ENCODE results near the gene SH3RF2.
"Not testable (repeated sequence)": the region's sequence is repeated elsewhere in the genome, so short reads cannot be mapped to it uniquely, and the experiment has no call there.

SH3RF2 gene

DNA sequence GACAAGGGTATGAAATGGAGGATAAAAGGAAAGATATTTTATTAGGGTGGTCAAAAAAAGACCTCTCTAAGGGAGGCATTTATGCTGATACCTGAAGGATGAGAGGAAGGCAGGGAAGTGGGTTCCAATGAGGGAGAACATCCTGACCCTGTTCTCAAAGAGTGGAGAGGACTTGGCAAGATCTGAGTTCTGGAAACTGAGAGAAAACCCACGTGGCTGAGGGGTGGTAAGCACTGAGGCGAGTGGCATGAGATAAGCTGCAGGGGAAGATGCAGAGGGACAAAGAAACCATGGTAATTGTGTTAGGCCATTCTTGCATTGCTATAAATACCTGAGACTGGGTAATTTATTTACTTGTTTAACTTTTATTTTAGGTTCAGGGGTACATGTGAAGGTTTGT lies 16.8 kb downstream of the SH3RF2 start:
- no peak for DNase-seq

DNA sequence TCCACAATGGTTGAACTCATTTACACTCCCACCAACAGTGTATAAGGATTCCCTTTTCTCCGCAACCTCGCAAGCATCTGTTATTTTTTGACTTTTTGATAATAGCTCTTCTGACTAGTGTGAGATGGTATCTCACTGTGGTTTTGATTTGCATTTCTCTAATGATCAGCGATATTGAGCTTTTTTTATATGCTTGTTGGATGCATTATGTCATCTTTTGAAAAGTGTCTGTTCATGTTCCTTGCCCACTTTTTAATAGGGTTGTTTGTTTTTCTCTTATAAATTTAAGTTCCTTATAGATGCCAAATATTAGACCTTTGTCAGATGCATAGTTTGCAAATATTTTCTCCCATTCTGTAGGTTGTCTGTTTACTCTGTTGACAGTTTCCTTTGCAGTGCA lies 17.8 kb downstream of the SH3RF2 start:
- DNase-seq = not testable (repeated sequence)

DNA sequence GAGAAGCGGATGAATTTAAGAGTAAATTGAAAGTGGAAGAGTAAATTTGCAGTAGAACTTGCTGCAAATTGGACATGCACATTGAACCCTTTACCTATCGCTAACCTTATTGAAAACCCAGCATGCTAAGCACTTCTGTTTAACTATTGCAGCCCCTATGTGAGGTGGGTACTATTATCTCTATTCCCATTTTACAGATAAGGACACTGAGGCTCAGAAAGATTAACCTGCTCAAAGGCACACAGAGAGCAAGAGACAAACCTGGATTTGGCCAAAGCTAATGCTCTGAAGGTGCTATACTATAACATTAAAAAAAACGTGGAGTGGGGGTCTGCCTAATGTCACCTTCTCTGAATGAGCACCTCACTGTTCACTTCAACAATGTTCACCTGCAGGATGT lies 21.0 kb downstream of the SH3RF2 start:
- no peak for DNase-seq

DNA sequence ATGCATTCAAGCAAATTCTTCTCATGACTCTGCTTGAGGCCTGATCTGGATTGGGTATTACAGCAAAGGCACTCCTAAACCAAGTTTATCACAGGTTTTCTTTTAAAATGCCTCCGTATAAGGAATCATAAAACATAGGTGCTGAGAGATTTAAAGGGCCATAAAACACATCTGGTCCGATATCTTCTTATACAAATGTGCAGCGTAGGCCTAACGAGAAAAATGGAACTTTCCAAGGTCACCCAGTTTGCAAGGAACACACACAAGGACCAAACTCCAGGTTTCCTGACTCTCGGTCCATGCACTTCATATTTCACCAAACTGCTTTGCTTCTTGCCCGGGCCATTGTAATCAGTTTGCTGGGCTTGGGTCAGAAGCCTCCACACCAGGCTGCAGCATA lies 22.1 kb downstream of the SH3RF2 start:
- DNase-seq = no peak

DNA sequence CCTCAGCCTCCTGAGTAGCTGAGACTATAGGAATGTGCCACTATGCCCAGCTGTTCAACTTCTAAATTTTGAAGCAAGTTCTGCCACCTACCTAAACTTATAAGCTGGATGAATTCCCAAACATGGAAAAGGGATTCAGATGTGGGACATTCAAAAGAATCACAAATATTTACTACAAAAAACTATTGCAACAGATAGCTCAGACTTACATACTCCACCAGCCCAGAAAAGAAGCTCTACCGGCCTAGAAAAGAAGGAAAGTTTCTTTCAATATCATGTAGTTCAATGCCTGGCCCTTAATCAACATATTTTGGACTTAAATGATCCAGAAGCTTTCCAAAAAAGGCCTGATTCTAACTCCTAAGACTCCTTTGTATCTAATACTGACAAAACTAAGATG lies 23.8 kb downstream of the SH3RF2 start:
- DNase-seq = no peak

DNA sequence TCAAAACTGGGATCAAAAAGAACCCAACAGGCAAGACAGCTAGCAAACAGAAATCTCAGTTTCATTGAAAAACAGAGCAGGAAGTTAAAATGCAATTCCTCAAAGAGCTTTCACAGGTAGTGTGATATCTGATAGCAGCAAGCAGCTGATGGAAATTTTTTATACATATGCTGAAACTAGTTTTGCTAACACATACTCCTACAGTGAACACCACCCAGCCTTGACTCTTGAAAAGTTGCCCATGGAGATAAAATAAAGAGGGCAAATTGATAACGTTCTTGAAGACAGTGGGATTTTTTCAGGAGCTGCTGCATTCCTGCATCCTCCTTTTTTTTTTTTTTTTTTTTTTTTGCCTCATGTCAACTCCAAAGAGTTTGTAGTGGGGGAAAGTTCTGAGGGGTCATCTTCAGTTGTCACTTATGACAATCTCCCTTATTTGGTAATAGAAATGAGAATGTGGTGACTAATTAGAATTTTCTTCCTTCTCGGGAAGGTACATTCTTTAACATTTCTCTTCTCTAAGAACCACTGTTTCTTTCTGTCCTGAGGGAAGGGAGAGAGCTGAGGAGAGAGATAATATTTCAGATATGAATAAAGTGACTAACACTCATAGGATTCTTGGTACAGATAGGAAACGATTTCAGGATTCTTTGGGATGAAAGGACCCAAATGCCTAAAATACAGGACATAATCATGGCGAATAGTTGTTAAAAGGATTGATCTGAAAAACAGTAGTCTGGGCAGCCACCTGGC lies 24.6 kb downstream of the SH3RF2 start:
- DNase-seq = no peak

DNA sequence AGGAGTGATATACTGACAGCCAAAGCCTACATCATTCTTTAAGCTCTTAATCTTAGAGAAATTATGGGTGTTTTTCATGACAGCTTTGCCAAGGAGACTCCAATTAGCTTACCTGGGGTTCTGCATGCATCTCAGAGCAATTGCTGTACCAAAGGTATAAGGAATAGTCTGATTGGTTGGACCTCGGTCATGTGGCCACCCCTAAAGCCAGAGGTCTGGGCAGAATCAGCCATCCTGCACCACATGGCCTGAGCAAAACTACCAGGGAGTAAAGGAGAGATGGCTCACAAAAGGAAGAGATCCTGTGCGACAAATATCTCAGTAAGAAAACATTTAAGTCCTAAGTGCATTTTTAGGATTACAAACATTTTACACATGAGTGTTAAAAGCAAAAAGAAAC lies 25.6 kb downstream of the SH3RF2 start:
- DNase-seq = no peak

DNA sequence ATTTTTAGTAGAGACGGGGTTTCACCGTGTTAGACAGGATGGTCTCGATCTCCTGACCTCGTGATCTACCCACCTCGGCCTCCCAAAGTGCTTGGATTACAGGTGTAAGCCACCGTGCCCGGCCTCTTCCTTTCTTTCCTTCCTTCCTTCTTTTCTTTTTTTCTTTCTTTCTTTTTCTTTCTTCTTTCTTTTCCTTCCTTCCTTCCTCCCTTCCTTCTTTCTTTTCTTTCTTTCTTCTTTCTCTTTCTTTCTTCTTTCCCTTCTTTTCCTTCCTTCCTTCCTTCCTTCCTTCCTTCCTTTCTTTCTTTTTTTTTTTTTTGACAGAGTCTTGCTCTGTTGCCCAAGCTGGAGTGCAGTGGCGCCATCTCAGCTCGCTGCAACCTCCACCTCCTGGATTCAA lies 27.6 kb downstream of the SH3RF2 start:
- not testable (repeated sequence) for DNase-seq

DNA sequence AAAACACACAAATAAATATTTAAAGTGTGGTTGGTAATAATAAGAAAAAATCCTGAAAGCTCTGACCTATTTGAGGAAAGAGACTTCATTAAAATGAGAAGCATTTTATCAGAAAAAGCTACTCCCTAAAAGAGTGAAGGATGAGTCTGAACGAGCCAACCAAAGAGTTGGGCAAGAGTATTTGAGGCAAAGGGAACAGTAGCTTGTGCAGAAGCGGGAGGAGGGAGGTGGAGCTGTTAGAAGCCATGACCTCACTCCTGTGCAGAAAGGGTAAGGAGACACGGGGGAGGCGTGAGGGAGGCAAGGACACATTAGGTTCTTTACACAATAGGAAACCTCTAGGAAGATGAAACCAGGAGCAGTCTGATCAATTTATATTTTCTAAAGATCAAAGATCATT lies 29.4 kb downstream of the SH3RF2 start:
- DNase-seq = no peak

DNA sequence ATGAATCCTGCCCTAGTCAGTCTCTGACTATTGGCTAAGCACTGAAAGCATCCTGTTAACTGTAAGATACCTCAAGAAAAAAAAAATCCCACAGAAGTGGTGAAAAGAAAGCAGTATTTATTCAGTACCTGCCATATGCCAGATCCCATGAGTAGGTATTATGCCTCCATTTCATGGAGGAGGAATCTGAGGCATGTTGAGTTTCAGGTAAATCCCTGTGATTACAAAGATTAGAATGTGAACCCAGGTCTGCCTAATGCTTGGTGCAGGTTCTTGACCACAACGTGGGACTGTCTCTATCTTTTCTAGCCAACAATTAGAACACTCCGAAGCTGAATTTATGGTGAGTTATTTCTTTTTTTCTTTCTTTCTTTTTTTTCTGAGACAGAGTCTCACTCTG lies 30.9 kb downstream of the SH3RF2 start:
- no peak for DNase-seq

DNA sequence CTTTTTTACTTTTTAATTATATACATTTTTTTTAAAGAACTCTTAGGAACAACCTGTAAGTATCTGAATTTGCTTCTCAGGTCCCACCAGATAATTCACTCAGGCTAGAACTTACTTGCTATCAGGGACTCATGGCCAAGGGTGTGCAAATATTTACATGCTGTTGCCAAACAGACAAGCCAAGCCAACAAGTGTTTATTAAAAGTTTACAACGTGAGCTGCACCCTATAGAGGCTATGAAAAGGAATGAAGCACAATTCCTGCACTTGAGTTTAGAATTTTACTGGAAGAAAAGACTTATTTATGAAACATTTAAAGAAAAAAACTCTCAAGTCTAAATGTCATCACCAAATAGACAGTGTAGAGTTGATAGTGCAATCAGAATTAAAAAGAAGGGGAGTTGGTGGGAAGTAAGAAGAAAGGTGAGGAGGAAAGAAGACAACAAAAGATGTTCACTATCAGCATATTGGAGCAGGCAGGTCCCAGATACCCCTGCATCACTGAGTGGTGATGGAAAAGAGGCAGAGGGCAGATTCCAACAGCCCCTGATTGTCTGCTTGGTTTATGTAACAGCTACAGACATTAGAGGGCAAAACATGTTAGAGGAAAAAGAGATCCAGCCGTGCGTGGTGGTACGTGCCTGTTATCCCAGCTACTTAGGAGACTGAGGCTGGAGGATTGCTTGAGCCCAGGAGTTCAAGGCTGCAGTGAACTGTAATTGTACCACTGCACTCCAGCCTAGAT lies 32.8 kb downstream of the SH3RF2 start:
- no peak for DNase-seq

DNA sequence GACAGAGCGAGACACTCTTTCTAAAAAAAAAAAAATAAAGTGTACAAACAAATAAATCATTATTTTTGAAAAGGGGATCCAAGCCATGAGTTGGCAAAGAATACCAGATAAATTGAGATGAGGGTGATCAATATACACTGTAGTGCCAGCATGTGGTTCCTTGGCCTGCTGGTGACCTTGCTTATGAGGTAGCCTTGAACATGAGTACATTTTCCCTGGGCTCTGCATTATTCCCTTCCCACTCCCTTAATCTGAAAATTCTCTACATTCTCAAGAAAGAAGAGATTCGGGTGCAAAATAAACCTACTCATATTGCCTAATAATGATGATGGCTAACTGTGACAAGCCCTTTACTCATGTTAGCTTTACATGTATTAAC lies 33.3 kb downstream of the SH3RF2 start:
- DNase-seq = no peak

DNA sequence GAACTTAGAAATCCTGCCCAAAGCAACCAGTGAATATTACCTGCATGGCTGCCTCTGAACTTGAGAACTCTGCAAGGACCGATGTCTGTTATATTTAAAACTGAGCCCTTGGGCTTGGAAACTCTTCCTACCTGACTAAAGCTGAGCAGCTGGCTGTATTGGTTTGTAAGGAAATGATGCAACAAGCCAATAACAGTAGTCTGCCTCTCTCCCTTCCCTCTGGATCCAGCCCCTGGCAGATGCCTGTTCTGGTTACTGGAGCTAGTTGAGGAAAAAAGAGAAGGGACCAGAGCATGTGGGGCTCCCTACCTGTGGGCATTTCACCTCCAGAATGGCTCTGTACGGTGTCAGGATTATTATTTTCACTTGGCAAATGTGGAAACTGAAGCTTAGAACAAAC lies 34.7 kb downstream of the SH3RF2 start:
- no peak for DNase-seq

DNA sequence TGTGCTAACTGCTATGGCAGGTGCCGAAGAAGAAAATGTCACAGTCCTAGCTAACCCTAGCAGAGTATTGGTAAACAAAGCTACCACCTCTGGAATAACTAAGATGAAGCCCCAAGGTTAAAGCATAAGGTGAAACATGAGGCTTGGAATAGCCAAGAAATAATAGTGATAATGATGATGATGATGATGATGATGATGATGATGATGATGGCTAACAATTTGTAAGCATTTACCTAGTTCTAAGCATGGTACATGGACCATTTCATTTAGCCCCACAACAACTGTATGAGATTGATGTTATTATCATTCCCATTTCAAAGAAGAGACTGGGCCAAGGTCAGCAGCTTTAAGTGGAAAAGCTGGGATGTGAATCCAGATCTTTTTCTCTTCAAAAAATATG lies 35.3 kb downstream of the SH3RF2 start:
- no peak for DNase-seq

DNA sequence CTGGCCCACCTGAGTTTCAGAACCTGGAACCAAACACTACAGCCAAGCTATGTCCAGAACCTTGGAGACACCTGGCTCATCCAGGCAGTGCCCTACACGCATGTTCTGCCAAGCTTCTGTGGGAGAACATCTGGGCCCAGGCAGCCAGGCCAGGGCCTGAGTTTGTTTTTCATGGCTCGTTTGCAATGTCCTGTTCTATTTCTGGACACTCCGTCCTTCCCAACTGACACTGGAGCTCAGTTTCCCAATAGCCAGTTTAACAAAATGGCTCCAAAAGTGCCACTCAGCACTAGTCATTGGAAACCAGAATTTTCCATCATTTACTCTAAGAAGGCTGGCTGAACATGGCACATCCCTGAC lies 38.6 kb downstream of the SH3RF2 start:
- DNase-seq = no peak

DNA sequence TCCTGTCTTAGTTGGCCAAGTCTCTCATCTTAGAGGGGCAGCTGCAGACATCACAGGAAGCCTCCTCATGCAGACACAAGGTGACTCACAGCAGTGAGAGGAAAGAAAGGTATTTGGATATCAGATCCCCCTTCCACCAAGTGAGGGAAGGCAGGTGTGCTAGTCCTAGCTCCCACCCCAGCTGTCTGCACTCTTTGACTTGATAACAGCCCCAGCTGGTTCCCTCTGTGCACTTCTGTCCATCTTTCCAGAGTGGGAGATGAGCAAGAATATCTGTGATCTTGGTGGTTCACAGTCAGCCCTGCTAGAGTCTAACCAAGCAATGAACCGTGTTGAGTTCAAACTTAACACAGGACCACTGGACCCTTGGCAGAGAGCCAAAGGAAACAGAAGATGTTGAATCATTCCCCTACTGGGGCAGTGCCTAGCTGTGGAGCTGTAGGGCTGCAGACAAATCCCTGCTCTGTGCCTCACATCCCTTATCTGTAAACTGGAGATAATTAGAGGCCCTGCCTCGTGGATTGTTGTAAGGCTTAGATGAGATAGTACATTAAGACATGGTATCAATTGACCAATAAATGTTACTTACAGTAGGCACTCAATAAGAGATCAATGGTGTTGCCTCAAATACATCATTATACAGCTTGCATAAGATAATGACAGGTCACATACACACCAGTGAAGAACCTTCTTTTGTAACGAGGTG lies 39.1 kb downstream of the SH3RF2 start:
- DNase-seq = no peak

DNA sequence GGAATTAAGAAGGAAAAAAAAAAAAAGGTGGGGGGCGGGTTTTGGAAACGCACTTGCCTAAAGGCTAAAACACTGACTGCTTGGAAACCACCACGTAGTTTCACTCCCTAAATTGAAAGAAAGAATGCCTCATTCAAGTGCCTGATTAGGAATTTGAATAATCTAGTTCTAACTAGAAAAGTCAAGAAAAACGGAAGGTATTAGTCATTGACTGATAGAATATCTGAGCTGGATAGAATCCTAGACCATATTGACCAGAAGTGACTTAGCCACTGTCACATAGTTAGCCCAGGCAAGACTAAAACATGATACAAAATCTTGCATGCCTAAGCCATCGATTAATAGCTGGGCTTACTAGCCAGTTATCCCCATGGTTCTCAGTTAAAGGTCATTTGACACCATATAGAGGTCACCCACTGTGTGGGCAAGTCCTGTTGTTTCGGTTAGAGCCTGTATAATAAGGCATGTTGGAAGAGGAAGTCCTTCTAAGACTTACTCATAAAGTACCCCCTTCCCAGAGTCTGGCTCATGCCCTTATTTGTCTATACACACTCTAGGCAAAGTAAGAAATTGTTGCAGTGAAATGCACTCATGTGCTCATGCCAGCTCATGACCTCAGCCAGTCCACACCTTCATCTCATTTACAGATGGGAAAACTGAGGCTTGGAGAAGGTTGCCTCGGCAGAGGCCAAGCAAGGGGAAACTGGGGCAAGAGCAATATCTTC lies 40.2 kb downstream of the SH3RF2 start:
- DNase-seq = no peak

DNA sequence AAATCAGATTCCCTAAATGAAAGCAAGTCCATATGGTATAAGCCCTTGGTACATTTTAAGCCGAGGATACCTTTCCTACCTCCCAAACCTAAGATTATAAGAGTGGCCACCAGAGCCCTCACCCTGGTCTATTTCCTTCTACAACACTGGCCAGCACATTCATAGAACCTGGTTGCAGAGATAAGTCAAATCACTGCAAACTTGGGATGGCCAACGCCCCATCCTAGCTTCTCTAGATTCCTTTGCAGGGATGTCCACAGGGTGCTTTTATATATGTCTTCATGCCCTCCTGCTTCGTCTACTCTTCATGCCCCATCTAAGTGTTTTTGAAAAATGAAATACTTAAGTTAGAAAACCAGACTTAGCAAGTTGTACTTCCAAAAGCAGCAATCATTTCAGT lies 41.8 kb downstream of the SH3RF2 start:
- no peak for DNase-seq

DNA sequence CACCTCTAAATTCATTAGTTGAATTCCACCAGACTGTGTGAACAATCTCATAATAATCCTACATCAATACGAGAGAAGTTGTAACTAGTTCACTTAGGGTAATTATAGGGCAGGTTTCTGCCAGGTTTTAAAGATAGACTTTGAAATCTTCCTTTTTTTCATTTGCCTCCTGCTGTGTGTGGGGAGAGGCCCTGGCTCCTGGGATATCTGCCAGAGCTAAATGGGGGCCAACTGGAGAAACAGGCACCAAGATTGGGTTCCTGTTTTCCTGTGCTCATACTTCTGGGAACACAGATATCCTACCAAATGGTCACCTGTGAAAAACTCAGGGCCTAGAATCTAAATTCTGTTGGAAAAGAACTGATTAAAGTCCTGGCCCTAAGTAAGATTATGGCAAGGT lies 42.3 kb downstream of the SH3RF2 start:
- no peak for DNase-seq

DNA sequence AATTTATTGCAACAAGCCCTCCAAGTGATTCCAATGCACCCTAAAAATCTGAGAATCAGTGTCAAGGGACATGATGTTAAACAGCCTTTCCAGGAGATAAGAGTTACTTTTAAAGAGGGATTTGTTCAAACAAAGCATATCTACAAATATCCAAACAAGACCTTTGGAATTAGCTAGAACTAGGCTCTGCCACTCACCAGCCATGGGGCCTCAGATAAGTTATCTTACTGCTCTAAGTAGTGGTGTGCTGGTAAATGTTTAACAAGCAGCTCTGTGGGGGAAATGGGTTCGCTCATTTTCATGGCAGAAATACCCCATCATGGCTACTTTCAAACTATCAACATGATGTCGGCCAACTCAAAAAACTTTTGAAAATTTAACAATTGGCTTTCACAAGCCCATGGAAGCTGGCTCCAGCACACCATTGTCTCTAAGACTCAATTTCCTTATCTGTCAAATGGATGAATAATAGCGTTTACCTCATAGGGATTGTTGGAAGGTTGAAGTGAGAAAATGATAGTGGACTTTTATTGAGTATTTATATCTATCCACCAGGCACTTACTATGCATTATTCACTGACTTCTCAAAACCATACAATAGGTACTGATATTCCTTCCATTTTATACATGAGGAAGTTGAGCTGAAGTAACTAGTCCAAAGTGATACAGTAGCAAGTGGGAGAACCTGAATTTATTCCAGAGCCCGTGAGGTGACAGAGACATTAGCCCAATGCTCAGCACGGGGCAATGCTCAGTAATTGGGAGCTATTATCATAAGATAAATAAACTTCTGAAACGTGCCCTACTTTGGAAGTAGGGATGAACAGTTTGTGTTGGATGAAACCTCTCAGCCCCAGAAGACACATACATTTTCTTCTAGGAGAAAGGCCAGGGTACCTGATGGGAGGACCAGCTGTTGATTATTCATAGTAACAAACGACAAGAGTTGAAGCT lies 43.2 kb downstream of the SH3RF2 start:
- DNase-seq = no peak

DNA sequence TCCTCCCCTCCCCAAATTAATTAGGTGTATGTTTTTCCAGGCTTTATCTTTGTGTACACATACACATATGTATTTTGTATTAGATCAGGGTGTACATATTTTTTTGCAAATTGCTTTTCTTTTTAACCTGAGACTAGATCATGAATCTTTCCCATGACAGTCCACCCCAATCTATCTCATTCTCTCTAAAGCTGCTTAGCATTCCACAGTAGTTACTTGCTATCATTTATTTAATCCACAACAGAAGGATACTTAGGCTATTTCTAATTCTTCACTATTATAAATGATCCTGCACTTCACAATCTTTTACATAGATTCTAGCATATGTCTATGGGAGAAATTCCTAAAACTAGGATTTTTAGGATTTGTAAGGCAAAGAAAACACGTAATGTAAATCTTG lies 43.9 kb downstream of the SH3RF2 start:
- no peak for DNase-seq

DNA sequence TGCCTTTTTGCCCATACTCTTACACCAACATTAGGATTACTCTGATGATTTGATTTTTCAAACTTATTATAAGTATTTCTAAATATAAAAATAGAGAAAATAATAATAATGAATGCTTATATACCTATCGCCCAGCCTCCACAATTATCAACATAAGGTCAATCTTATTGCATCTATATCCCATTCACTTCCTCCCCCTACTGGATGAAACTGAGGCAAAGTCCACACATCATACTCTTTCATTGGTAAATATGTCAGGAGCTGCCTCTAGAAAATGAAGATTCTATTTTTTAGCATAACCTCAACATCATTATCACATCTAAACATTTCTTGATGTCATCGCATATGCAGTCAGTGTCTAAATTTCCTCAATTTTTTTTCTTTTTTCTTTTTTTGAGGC lies 44.3 kb downstream of the SH3RF2 start:
- DNase-seq = no peak
